Measurements from ENCODE around the gene SMC6.

SMC6 gene

GRCh38 chr2:17710547-17711248, 42.9 kb downstream of the SMC6 start:
- no peak for DNase-seq

GRCh38 chr2:17709897-17710296, 43.7 kb downstream of the SMC6 start:
- no peak for DNase-seq

GRCh38 chr2:17708501-17708900, 45.1 kb downstream of the SMC6 start:
- no peak for DNase-seq

GRCh38 chr2:17706845-17707244, 46.8 kb downstream of the SMC6 start:
- DNase-seq: no peak

- DNase-seq: no peak
Observed at GRCh38 chr2:17690776-17691175, 62.8 kb downstream of the SMC6 start.

GRCh38 chr2:17689010-17689409, 64.6 kb downstream of the SMC6 start:
- no peak for DNase-seq

- no peak for DNase-seq
Observed at GRCh38 chr2:17688600-17688999, 65.0 kb downstream of the SMC6 start.

GRCh38 chr2:17683981-17684380, 69.6 kb downstream of the SMC6 start:
- no peak for DNase-seq

- no peak for DNase-seq
Observed at GRCh38 chr2:17682098-17682857, 71.3 kb downstream of the SMC6 start.

GRCh38 chr2:17680119-17680518, 73.5 kb downstream of the SMC6 start:
- no peak for DNase-seq

GRCh38 chr2:17674817-17675216, 78.8 kb downstream of the SMC6 start:
- DNase-seq: no peak

- peak; percentile 58 for DNase-seq
Observed at GRCh38 chr2:17672583-17673317, 80.9 kb downstream of the SMC6 start.

GRCh38 chr2:17667898-17668297, 85.7 kb downstream of the SMC6 start:
- no peak for DNase-seq

- DNase-seq: no peak
Observed at GRCh38 chr2:17664534-17664933, 89.1 kb downstream of the SMC6 start.

GRCh38 chr2:17662723-17663122, 90.9 kb downstream of the SMC6 start:
- no peak for DNase-seq

GRCh38 chr2:17661460-17661859, 92.2 kb downstream of the SMC6 start:
- DNase-seq: no peak

- DNase-seq: no peak
Observed at GRCh38 chr2:17660219-17660618, 93.4 kb downstream of the SMC6 start.

- peak; percentile 66 for DNase-seq
Observed at GRCh38 chr2:17658251-17658843, 95.3 kb downstream of the SMC6 start.

GRCh38 chr2:17657759-17658158, 95.9 kb downstream of the SMC6 start:
- no peak for DNase-seq

- no peak for DNase-seq
Observed at GRCh38 chr2:17652681-17653394, 100.8 kb downstream of the SMC6 start.

GRCh38 chr2:17649026-17649425, 104.6 kb downstream of the SMC6 start:
- no peak for DNase-seq

GRCh38 chr2:17648581-17648980, 105.0 kb downstream of the SMC6 start:
- DNase-seq: no peak

Data from activated CD4-positive, alpha-beta T cell treated with anti-CD3 and anti-CD28 coated beads, Interleukin-2, amount 50 U/mL, for 16 hours (primary cell).